ENCODE data around the gene SLC25A27. TPM values are rescaled to one million over a fixed set of nuclear protein-coding genes. Genes with fewer than 3 reads are reported as not detected.

Gene SLC25A27
- total and polyA plus RNA-seq, 2 of the 4 experiments (the other 2 are of a cell fraction) = 1.3 TPM; not detected in 1

DNA sequence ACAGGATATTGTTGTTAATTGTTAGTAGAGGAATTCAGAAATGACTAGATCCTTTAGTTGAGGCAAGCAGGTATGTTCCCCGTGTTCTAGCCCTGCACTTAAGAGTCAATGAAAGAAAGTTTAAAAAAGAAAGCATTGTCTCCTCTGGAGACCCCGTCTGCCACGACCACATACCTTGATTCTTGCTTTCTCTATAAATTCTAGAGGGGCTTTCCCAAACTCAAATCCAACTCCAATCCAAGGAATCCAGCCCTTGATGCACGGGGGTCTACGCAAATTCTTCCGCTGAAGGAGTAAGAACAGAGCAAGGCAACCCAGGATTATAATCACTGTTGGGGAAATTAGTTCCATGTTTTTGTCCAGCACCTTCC lies 558 bp upstream of the SLC25A27 start:
- dilution Hi-C loops (cut with HindIII; ENCODE audit: low sequenced_read_pairs, unreplicated experiment) = no loop called here
- ChIA-PET CTCF (interaction anchor here (0.6 kb wide), 1 partner anchor 50 kb away, joined by 3 read pairs; no protein-coding TSS in a partner anchor), POLR2A (ENCODE audit: unreplicated experiment) (no interaction called here)
- Histone ChIP-seq H4K5ac (ENCODE audit: low read depth, low read length) (no peak overlapping the region), H3K56ac (ENCODE audit: extremely low read depth, insufficient read depth, low read length) (no peak overlapping the region), H2AK9ac (replicated peaks; ENCODE audit: low read depth, low read length, poor library complexity) (no peak overlapping the region), H3K18ac (ENCODE audit: low read depth, low read length) (no peak overlapping the region), H3K23ac (ENCODE audit: low read depth, low read length) (no peak overlapping the region), H4K91ac (ENCODE audit: insufficient read depth, low read depth, low read length) (no peak overlapping the region), H2BK120ac (ENCODE audit: low read depth, low read length) (no peak overlapping the region), H3K4me1 (ENCODE audit: control insufficient read depth, insufficient read depth, low read length) (no peaks in the 10 kb centered on the region), H3K9me3 (ENCODE audit: control insufficient read depth, insufficient read depth, low read length) (no peaks in the 10 kb centered on the region), H4K20me1 (ENCODE audit: insufficient read depth, low read length) (no peaks in the 10 kb centered on the region), H2AFZ (replicated peaks; ENCODE audit: low read length, poor library complexity) (peak overlapping the region; percentile 94), H2BK20ac (ENCODE audit: low read depth, low read length) (no peak overlapping the region), H3K4ac (ENCODE audit: low read depth, low read length) (no peak overlapping the region), H2AK5ac (ENCODE audit: low read depth, low read length) (no peak overlapping the region), H3K27me3 (ENCODE audit: control insufficient read depth, insufficient read depth, low read length) (no peaks in the 10 kb centered on the region), H3K9ac (ENCODE audit: low read depth, low read length) (peak overlapping the region; percentile 5; the same call in 1 of the 2 replicates), H2BK5ac (ENCODE audit: low read depth, low read length, poor library complexity, severe bottlenecking) (no peak overlapping the region), H4K8ac (ENCODE audit: low read depth in 2 of 2, low read length in 2 of 2) (no peak overlapping the region), H3K4me2 (ENCODE audit: low read depth, low read length) (peak overlapping the region; percentile 72), H3K14ac (replicated peaks; ENCODE audit: low read depth, low read length) (no peak overlapping the region), H3K79me1 (ENCODE audit: low read depth in 1 of 2, low read length in 2 of 2) (no peaks in the 10 kb centered on the region), H3K4me3 (ENCODE audit: insufficient read depth, low read depth, low read length) (peak overlapping the region; percentile 76), H2BK15ac (ENCODE audit: low read depth, low read length) (no peak overlapping the region), H3K27ac (ENCODE audit: insufficient read depth, low read length) (no peak overlapping the region), H3K36me3 (ENCODE audit: control insufficient read depth, insufficient read depth, low read length) (no peaks in the 10 kb centered on the region), H3K9me1 (ENCODE audit: insufficient read depth, low read length) (no peaks in the 10 kb centered on the region)
- intact Hi-C loops (cut with micrococcal nuclease) = no loop called here
- ATAC-seq (ENCODE audit: low read depth) (no peak), DNase-seq (no peak)
- TF ChIP-seq SMC3 (IDR thresholded peaks at IDR 0.05; ENCODE audit: low read depth, low read length) = no peak
- no peak for TF ChIP-seq BHLHE40 (IDR thresholded peaks at IDR 0.05; ENCODE audit: low read depth, low read length)
- TF ChIP-seq MAFK (IDR thresholded peaks at IDR 0.05; ENCODE audit: low read depth, low read length) = no peak
- no peak for TF ChIP-seq POLR2A (IDR thresholded peaks at IDR 0.05; ENCODE audit: low read depth, low read length)
- no peak for TF ChIP-seq FOS (IDR thresholded peaks at IDR 0.05; ENCODE audit: low read depth, low read length)
- TF ChIP-seq CHD1 (IDR thresholded peaks at IDR 0.05; ENCODE audit: low read depth, low read length) = no peak
- no peak for TF ChIP-seq RAD21 (IDR thresholded peaks at IDR 0.05; ENCODE audit: low read length)
- no peak for TF ChIP-seq RFX5 (IDR thresholded peaks at IDR 0.05; ENCODE audit: low read depth, low read length)
- TF ChIP-seq, protein P1, sequence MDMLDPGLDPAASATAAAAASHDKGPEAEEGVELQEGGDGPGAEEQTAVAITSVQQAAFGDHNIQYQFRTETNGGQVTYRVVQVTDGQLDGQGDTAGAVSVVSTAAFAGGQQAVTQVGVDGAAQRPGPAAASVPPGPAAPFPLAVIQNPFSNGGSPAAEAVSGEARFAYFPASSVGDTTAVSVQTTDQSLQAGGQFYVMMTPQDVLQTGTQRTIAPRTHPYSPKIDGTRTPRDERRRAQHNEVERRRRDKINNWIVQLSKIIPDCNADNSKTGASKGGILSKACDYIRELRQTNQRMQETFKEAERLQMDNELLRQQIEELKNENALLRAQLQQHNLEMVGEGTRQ (IDR thresholded peaks at IDR 0.05; ENCODE audit: low read depth, low read length) = no peak
- BruUV-seq (replicated peaks) = no TSS peak
- WGBS, 2 experiments (ENCODE audit: extremely low coverage in 2 of 2, insufficient read length in 1 of 2) = 0% methylated on average over 2 of the region's 6 CpGs; no CpG with 5 or more reads in 1 of the 2 experiments
- in situ Hi-C loops (cut with MboI; ENCODE audit: low sequenced_read_pairs) = no loop called here

All from IMR-90 (cell line).